Heart right ventricle (tissue), 16 donors: ENCODE measurements around the gene SOD1. TPM values are rescaled to one million over a fixed set of nuclear protein-coding genes. Genes with fewer than 3 reads are reported as not detected.

ENCODE experiments used
- ATAC-seq, 8 donors: fragments of 200-7000 bp; cut with Tn5 transposase; one replicate each; pipeline ENCODE4 v1.9.1; 2020; ENCODE audit warnings: mild to moderate bottlenecking in 8 of 8, moderate library complexity in 8 of 8, moderate number of reproducible peaks in 1 of 8
- DNase-seq, 2 donors: peaks; one replicate each; pipeline ENCODE4 v3.0.0-alpha.2; 2020
- H3K27ac ChIP-seq, 10 donors: fragments of 200-600 bp; sonication (generic) in 2 of 10; one replicate each; pipeline versions ENCODE4 v1.5.0 to v1.8.0; 2020 to 2022; ENCODE audit warnings: mild to moderate bottlenecking in 3 of 10
- H3K27me3 ChIP-seq, 7 donors: fragments of 200-600 bp; one replicate each; pipeline ENCODE4 v1.8.0; 2021 to 2022; ENCODE audit warnings: mild to moderate bottlenecking in 2 of 7
- H3K36me3 ChIP-seq, 9 donors: fragments of 200-600 bp; sonication (generic) in 1 of 9; one replicate each; pipeline versions ENCODE4 v1.5.0 to v1.8.0; 2020 to 2022; ENCODE audit warnings: mild to moderate bottlenecking in 2 of 9
- H3K4me1 ChIP-seq, 9 donors: fragments of 200-600 bp; sonication (generic) in 1 of 9; one replicate each; pipeline versions ENCODE4 v1.5.0 to v1.8.0; 2020 to 2022; ENCODE audit warnings: mild to moderate bottlenecking in 4 of 9
- H3K4me3 ChIP-seq, 10 donors: fragments of 200-600 bp; sonication (generic) in 2 of 10; one replicate each; pipeline versions ENCODE4 v1.5.0 to v1.8.0; 2020 to 2022; ENCODE audit warnings: mild to moderate bottlenecking in 7 of 10, moderate library complexity in 2 of 10
- H3K9me3 ChIP-seq, 11 donors: fragments of 200-600 bp in 10 of 11; sonication (generic) in 2 of 11; one replicate each; pipeline versions ENCODE4 v1.5.0 to v1.8.0; 2013 to 2022; ENCODE audit warnings: mild to moderate bottlenecking in 2 of 11, control low read depth in 1 of 11, moderate library complexity in 1 of 11
- CTCF ChIP-seq, 9 donors: fragments of 200-600 bp; sonication (generic) in 2 of 9; IDR thresholded peaks; one replicate each; pipeline versions ENCODE4 v1.5.0 to v1.8.0; 2021 to 2022; ENCODE audit warnings: antibody characterized with exemption in 9 of 9, mild to moderate bottlenecking in 5 of 9, moderate library complexity in 1 of 9
- WGBS, 2 donors: extraction: QIAGEN DNeasy Blood & Tissue Kit; methylation state at CpG; one replicate each; pipeline ENCODE4 v1.1.7; 2013; ENCODE audit warnings: inconsistent platforms in 1 of 2; 5-methylcytosine and 5-hydroxymethylcytosine counted together
- intact Hi-C, 10 donors: fragments of 100-400 bp; cut with DNase I; formaldehyde crosslinking; loops; one replicate each; pipeline versions ENCODE4 v1.11.1 to v1.14.2; 2022
- long read RNA-seq, 3 donors: library from polyadenylated mRNA; unstranded; transcript quantifications; one replicate each; pipeline ENCODE4 v2.0.0, GENCODE V29; 2020 to 2021
- polyA plus RNA-seq, 2 donors: library from polyadenylated mRNA; stranded (reverse); fragments of 200-250 nt; gene quantifications; one replicate each; pipeline ENCODE4 v1.2.3, GENCODE V29; 2013
- total RNA-seq, 10 donors: library from RNA; stranded (reverse); fragmentation: NEBNext Ultra II Directional in 3 of 10; extraction: Animal tissue kit (Norgen Biotek cat#: 25700) in 3 of 10; gene quantifications; one replicate each; pipeline versions ENCODE4 v1.2.1 to v1.2.4, GENCODE V29; 2021 to 2023
- donor health status: Arrhythmogenic right ventricular cardiomyopathy.
- donor health status: ischemic (EF 13 %, LVEDD 7.1; RV severe dilation, severe dysfunction).
- donor health status: healthy with polysubstance abuse.
- donor health status: DM: no; HTN: yes; CAD: no.
- donor health status: DM: no; HTN: no; CAD: no.
- donor health status: ischemic (EF 25% LVEDD 6.9; RV normal size, moderate dysfunction).
- donor health status: ischemic (EF 25% LVEDD 5.7; RV mildly dilated, moderate dysfunction).
- donor health status: healthy.
- donor health status: DM: yes; HTN: yes; CAD: no.
- donor health status: Ischemic cardiomyopathy.
- donor health status: ischemic (EF 35%, LVEDD 5.7; RV mildly dilated, moderate dysfunction).
- donor health status: nonischemic (EF 11% LVEDD 7.7; RV severe dilation, severe dysfunction).
- donor health status: DM: yes; HTN: yes; CAD: no.
- donor health status: PGD.
- donor health status: ischemic (EF 29% LVEDD 5.4; RV normal size, mild dysfunction).
- donor health status: nonischemic (EF 23%, LVEDD 6.1; RV moderate dilation, normal function).

SOD1 gene
- total RNA-seq (100 to 1,000 TPM; 358 to 456 (median 427) TPM), polyA plus RNA-seq (100 to 1,000 TPM; 411 to 418 TPM)
- long read RNA-seq, donor 1, transcript SOD1-201 (5 exons, 966 nt): major isoform, 320 of 352 reads
- long read RNA-seq, donor 1, partial matches to known transcripts: 9 of 352 reads
- long read RNA-seq, donor 1, other reads (novel, unspliced or antisense): 22 of 352 reads
- long read RNA-seq, donor 2, transcript SOD1-201 (5 exons, 966 nt): major isoform, 415 of 461 reads
- long read RNA-seq, donor 2, partial matches to known transcripts: 16 of 461 reads
- long read RNA-seq, donor 2, other reads (novel, unspliced or antisense): 30 of 461 reads
- long read RNA-seq, donor 3, transcript SOD1-201 (5 exons, 966 nt): major isoform, 112 of 123 reads
- long read RNA-seq, donor 3, partial matches to known transcripts: 3 of 123 reads
- long read RNA-seq, donor 3, other reads (novel, unspliced or antisense): 8 of 123 reads

GRCh38 chr21:31659536-31660258 lies at the start of gene SOD1:
TSS of gene SOD1 (plus strand) at chr21:31659693. CDS start at chr21:31659770, 77 bp downstream.
- peak; percentile 96 to 99 (median 98) for ATAC-seq
- peak in 7 of 9 donors; percentile 13 to 50 (median 29) for TF ChIP-seq CTCF (IDR thresholded peaks at IDR 0.05)
- no peaks in the 10 kb centered on the region for H3K27me3 ChIP-seq
- peak; percentile 96 for DNase-seq
- H3K27ac ChIP-seq: peak within 1 kb of the TSS; percentile 84 to 97 (median 90)
- 1 to 2% methylated on average over 86 to 87 of the region's 87 CpGs for WGBS, 2 donors
- H3K4me3 ChIP-seq: peak within 1 kb of the TSS; percentile 59 to 88 (median 83)
- peaks cover 3 to 47% (median 29%) of the 10 kb centered on the region in 9 donors for H3K4me1 ChIP-seq
- no peaks in the 10 kb centered on the region for H3K9me3 ChIP-seq
- intact Hi-C loops: loop anchor here in 1 of 10 donors (5.0 kb wide), 1 partner anchor 73 kb away; the partner anchor contains the start of gene SCAF4
- peaks cover 0 to 27% (median 3%) of the 10 kb centered on the region in 9 donors for H3K36me3 ChIP-seq

GRCh38 chr21:31611445-31611844 lies 48.0 kb upstream of the SOD1 start:
- Histone ChIP-seq H3K4me1 (no peaks in the 10 kb centered on the region), H3K27ac (no peak overlapping the region), H3K27me3 (peaks cover 0 to 24% (median 4%) of the 10 kb centered on the region in 7 donors), H3K36me3 (no peaks in the 10 kb centered on the region), H3K9me3 (peaks cover 0 to 10% (median 0%) of the 10 kb centered on the region in 11 donors), H3K4me3 (no peak overlapping the region)
- intact Hi-C loops: no loop called here
- no peak for ATAC-seq
- no peak for TF ChIP-seq CTCF (IDR thresholded peaks at IDR 0.05)
- WGBS, 2 donors: 89 to 90% methylated on average over 7 of the region's 7 CpGs
- DNase-seq: no peak

- Histone ChIP-seq H3K4me1 (no peaks in the 10 kb centered on the region), H3K9me3 (peaks cover 0 to 10% (median 0%) of the 10 kb centered on the region in 11 donors), H3K4me3 (no peak overlapping the region), H3K27ac (no peak overlapping the region), H3K27me3 (peaks cover 0 to 15% (median 4%) of the 10 kb centered on the region in 7 donors), H3K36me3 (no peaks in the 10 kb centered on the region)
- intact Hi-C loops: no loop called here
- peak in 1 of 8 donors; percentile 18 for ATAC-seq
- no peak for DNase-seq
- 54 to 57% methylated on average over 22 of the region's 22 CpGs for WGBS, 2 donors
- no peak for TF ChIP-seq CTCF (IDR thresholded peaks at IDR 0.05)
Measured at GRCh38 chr21:31612894-31613785, 46.4 kb upstream of the SOD1 start.
